ENCODE results near the gene HIVEP2. TPM values are rescaled to one million over a fixed set of nuclear protein-coding genes. Genes with fewer than 3 reads are reported as not detected.
A peak's percentile ranks its signal among the peaks of the same experiment; 100 is the strongest.

HIVEP2 gene
- total RNA-seq, 1 experiment from 2014 or later: 1.8 TPM

DNA sequence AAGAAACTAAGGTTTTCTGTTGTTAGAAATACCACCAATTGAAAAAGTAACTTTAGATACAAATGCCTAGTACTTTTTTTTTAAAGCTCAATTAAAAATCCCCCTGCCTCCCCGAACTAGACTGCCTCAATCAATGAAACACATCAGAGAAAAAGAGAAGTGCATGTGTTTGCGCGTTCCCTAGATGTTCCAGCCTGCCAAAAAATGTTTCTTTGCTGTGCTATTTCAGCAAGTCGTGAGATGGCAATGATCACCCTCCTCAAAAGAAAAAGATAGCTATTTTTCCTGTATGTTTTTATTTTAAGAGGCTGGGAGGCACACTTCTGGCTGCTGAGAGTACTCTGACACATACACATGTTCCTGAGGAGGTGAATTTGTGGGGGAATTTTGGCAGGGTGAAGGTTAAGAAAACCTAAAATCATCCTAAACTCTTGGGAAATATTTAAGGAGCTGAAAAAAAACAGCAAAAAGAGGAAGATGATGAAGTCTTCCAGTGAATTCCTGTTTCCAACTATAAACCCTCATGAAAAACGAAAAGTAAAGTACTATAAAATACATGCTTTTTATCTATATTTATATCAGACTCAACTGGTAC is 114.8 kb downstream of the HIVEP2 start:
- in situ Hi-C loops (cut with HindIII; ENCODE audit: low sequenced_read_pairs): no loop called here
- DNase-seq (ENCODE audit: low spot score): no peak

DNA sequence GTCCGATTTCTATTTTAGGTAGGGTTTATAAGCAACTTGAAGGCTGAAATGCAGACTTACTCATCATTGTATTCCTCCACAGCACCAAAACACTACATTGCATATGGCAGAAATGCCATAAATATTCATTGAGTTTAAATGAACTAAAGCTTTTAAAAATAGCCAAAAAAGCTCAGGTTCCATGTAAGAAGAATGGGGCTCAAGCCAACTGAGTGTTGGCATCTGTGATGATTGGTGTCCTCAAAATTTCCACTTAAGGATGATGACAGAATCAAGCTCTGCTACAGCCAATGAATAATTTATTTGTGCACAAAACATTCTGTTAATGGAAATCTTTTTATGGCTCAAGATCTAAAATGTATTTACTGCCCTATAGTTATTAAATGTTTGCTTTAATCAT is 115.4 kb downstream of the HIVEP2 start:
- in situ Hi-C loops (cut with HindIII; ENCODE audit: low sequenced_read_pairs): no loop called here

DNA sequence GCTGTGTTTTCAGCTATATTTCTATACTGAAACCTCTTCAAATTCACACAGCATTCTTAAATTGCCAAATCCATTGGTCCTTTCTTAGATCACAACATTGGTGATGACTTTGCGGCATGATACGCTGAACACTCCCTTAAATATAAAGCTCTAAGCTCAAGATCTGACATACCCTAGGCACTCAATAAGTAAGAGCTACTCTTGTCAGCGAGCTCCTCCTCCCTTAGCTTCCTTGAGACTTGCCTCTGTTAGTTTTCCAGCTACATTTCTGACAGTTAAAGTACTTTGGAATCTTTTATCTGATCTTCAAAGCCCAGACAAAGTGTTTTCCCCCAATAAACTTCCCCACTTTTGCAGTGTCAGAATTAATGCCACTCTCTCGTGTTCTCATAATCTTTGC is 117.0 kb downstream of the HIVEP2 start:
- in situ Hi-C loops (cut with HindIII; ENCODE audit: low sequenced_read_pairs): no loop called here
- no peak for DNase-seq (ENCODE audit: low spot score)

More for the DNA sequence above, 115.4 kb downstream of the HIVEP2 start:
- DNase-seq (ENCODE audit: low spot score): no peak

DNA sequence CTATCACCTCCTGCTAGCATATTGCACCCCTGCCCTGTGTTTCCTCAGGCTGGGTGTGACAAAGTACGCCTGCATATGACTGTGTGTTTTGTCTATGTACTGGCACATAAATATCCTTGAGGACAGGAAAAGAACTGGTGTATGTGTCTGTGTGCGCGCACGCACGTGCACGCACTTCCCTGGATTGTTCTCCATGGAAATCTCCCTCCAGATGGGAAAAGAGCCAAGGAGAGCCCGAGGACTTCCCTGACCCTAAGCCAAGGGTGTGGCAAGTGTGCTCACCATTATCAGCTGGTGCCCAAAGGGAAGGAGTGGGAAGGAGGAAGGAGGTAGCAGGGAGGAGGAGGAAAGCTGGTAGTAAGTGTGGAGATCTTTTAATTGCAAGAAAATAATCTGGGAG is 117.6 kb downstream of the HIVEP2 start:
- in situ Hi-C loops (cut with HindIII; ENCODE audit: low sequenced_read_pairs): no loop called here

DNA sequence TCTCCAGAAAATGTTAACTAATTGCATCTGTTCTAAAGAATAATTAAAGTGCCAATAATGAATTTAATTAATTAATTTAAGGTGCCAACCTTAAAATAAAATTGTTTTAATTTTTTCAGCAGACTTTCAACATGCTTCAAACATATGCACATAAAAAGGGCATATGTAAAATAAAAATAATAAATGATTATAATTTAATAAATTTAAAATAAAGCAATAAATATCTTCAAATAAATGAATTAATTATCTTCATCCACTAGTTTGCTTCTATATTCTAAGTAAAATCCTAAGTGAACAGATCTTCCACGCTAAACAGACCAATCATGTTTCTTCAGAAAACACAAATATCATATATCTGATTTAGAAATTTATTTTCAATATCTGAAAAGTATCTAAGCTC is 119.2 kb downstream of the HIVEP2 start:
- DNase-seq (ENCODE audit: low spot score): no peak
- in situ Hi-C loops (cut with HindIII; ENCODE audit: low sequenced_read_pairs): no loop called here

More for the DNA sequence above, 117.6 kb downstream of the HIVEP2 start:
- no peak for DNase-seq (ENCODE audit: low spot score)

DNA sequence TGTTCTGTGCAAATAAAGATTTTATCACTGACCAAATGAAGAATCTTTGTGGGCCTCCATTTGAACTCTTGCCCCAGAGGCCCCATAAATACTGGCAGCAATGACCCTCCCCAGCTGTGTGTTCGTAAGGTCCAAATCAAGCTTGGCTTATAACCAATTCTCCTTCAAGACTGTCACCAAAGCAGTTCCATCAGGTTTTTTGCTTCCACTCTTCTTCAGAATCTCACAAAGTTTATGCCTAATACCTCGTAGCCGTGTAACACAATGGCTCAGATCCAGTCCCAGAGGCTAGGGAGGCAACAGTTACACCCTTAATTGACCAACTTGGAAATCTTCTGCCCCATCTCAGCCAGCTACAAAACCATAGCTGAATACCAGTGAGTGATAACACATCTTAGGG is 120.5 kb downstream of the HIVEP2 start:
- in situ Hi-C loops (cut with HindIII; ENCODE audit: low sequenced_read_pairs): no loop called here
- no peak for DNase-seq (ENCODE audit: low spot score)

DNA sequence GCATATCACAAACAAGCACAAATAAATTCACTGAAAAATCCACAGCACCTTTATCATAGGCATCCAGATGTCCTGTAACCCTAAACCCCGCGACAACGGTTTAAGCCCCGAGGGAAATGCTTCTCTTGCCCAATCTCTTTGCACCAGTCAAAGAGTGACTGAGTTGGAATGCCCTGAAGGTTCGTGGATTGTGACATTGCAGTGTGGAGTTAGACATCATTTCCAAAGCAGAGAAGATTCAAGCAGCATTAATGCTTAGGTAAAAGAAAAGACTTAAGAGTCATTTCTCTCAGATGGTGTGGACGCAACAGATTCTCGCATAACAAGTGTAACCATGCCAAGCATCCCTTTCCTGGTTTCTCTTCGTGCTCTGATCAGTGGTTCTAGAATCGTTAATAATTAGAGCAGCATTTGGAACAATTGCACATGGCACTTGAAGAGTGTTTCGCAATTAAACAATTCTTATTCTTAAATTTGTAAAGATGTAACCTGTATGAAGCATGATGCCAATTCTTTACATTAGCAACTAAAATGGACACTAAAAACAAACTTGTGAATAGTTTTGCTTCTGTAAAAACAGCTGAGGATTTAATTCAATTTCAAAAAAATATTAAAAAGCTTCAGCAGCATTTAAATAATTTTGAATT is 121.6 kb downstream of the HIVEP2 start:
- DNase-seq (ENCODE audit: low spot score): no peak
- in situ Hi-C loops (cut with HindIII; ENCODE audit: low sequenced_read_pairs): no loop called here

DNA sequence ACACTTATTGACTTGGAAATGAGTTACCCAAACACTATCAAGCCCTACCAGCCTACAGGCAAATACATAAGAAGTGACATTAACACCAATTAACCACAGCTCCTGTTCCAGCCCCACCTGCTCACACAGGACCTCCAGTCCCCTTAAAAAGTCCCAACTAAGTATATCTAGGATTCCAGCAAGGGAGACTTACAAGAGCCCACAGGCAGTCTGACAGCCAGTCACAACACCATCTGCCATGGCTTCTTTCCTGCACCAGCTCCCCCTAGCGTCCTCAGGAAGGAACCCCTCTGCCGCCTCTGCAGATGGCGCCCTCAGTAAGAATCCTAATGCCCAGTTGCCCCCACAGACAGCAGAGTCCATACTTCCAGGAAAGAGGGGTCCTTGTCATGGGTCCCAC is 122.1 kb downstream of the HIVEP2 start:
- in situ Hi-C loops (cut with HindIII; ENCODE audit: low sequenced_read_pairs): no loop called here
- no peak for DNase-seq (ENCODE audit: low spot score)

DNA sequence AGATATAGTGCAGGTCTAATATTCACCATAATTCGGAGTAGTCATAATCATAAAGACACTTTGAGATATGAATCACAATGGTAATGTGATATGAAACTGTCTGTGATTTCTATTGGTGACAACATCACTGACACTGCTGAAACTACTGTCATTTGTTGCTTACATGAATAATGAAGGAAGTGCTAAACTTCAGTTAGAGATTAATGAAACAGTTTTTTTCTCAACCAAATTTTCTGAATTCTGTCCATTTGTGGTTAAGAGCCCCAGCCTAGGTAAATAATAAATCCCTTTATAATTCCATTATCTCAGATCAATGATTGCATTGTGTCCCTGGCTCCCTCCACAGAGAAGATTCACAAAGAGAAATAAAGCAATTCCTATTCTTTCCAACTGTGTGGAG is 122.6 kb downstream of the HIVEP2 start:
- in situ Hi-C loops (cut with HindIII; ENCODE audit: low sequenced_read_pairs): no loop called here

DNA sequence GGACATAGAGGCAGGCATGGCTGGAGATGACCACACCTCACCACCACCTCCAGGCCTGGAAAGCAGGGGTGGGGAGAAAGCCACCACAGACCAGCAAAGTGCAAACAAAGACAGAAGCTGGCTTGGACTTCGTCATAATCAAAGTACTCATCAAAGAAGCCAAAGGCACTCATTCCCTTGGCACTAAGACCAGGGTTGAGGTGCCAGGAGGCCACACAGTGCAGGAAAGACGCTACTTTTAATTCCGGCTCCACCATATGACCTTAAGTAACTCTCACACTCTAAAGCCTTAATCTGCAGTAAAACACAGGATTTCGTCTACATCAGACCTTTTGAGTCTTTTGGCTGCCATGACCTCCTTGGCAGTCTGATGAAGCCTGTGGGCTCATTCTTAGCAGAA is 123.1 kb downstream of the HIVEP2 start:
- peak; percentile 55 for DNase-seq (ENCODE audit: low spot score)
- in situ Hi-C loops (cut with HindIII; ENCODE audit: low sequenced_read_pairs): no loop called here

More for the DNA sequence above, 122.6 kb downstream of the HIVEP2 start:
- no peak for DNase-seq (ENCODE audit: low spot score)

DNA sequence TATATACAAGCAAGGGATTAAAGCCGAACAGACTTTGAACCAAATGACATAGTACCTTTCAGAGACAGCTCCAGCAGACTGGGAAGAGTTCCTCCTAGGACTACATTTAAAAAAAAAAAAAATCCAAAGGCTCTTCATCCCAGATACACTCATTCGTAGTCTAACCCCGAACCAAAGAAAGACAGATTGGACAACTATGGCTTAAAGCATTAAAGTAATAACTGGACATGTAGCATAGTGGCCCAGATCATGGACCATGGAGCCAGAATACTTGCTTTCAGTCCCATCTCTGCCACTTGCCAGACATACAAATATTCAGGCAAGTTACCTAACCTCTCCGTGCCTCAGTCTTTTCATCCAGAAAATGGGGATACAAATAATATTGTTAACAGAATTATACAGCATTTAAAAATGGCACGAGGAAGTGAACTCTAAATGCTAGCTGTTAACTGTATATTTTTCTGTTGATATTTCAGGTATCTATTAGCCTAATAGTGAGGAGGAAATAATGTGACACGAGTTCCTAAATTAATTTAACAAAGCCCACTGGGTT is 123.7 kb downstream of the HIVEP2 start:
- DNase-seq (ENCODE audit: low spot score): no peak
- in situ Hi-C loops (cut with HindIII; ENCODE audit: low sequenced_read_pairs): no loop called here

DNA sequence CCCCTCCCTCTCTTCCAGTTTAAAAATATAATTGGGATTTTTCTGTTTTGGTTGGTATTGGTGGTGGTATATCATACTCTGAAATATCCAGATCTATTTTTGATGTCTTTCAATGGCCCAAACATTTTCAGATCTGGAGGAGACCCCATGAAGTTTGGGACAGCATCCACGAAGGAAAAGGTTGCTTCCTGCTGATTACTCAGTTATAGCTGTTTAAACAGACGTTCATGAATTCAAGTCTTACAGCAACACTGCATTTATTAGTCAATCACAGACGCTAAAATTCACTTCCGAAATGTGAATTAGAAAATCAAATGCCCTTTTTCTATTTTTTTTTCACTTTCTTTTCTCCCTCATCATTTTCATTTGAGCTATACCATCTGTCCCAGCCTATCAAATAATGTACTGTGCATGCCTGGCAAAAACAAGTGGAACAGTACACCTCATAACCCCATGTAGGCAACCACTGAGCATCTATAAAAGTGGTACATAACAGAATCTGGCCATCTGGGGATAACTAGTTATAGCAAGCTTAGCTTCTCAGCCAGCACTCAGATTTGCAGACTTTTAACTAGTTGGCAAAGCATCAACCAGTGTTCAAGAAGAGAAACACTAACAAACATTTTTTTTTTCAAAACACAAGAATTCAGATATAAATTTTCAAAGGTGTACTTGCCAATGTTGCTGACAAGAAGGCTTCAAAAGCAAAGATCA is 124.5 kb downstream of the HIVEP2 start:
- in situ Hi-C loops (cut with HindIII; ENCODE audit: low sequenced_read_pairs): no loop called here
- peak; percentile 66 for DNase-seq (ENCODE audit: low spot score)

DNA sequence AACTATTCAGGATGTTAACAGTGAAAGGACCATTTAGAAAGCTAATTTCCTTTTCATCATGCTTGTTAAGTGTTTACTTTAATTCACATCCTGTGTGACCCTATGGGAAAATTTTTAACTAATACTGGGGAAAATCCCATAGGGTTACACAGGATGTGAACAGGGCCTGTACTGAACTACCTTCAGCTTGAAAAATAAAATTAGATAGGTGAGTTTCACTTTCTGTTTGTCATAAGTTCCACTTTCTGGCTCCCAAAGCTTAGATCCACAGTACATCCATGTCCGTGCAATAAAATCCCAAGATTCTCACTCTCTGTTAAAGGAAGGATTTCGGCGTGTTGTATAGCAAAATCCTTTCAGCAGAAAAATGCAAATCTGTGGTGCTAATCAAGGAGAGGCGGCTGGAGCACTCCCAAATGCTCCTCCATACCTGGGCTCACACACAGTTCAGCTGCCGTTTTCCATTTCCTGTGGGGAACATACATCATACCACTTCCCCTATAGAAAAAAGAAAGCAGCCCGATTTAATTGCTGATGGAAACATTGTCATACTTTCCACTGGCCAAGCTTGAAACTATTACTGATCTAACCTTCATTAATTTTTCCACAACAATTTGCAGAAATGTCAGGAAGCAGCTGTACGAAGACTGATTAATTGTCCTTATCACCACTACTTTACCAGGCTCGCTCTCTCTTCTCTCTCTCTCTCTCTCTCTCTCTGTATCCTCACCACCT is 125.2 kb downstream of the HIVEP2 start:
- in situ Hi-C loops (cut with HindIII; ENCODE audit: low sequenced_read_pairs): no loop called here
- peak; percentile 53 for DNase-seq (ENCODE audit: low spot score)

DNA sequence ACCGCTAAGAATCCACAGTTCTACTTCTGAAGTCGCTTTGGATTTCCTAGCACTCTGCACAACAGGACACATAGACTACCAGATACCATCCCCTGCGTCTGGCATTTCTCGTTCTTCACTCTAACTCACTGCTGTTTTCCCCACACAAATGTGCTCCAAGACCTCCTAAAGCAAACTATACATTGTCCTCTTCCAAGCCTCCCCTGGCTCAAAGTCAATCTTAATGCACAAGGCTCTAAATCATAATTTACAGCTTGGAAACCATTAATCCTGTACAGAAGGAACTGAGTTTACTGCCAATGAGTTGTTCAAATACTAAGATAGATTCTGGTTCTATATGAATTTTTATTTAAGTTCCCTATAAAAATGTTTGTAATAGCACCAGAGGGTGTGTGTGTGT is 128.5 kb downstream of the HIVEP2 start:
- in situ Hi-C loops (cut with HindIII; ENCODE audit: low sequenced_read_pairs): no loop called here
- DNase-seq (ENCODE audit: low spot score): no peak

DNA sequence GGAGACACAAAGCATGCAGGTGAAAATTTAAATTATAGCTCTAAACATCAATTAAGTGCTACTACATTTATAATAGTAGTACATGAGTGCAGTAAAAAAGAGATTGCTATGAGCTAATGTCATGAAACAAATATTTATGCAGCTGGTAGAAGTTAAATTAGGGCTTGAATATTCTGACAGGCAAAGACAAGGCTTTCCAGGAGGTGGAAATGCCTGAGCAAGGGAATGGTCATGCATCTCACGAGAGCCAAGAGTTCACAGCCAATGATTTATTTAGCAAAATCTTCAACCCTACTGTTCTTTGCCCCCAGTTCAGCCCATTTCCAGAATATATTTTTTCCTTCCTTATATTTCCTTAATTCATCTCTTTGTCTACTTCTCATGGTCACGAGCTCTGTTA is 128.9 kb downstream of the HIVEP2 start:
- in situ Hi-C loops (cut with HindIII; ENCODE audit: low sequenced_read_pairs): no loop called here
- no peak for DNase-seq (ENCODE audit: low spot score)

DNA sequence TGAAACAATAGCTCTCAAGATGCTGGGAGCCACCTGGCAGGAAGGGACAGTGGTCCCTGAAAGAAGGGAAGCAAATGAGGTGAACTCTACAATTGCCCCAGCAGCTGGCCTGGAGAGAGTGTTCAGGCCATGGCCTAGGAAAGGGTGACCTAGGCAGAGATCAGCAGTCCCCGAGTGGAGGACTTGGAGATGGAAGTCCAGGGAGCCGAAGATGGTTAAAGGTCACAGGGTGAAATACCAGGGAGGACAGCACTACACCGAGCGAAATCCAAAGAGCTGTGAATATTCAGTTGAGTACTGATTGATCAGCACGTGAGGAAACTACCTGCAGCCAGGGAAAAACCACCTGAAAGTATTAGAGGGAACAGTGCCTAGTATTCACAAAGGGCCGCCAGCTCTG is 133.1 kb downstream of the HIVEP2 start:
- no peak for DNase-seq (ENCODE audit: low spot score)
- in situ Hi-C loops (cut with HindIII; ENCODE audit: low sequenced_read_pairs): no loop called here

DNA sequence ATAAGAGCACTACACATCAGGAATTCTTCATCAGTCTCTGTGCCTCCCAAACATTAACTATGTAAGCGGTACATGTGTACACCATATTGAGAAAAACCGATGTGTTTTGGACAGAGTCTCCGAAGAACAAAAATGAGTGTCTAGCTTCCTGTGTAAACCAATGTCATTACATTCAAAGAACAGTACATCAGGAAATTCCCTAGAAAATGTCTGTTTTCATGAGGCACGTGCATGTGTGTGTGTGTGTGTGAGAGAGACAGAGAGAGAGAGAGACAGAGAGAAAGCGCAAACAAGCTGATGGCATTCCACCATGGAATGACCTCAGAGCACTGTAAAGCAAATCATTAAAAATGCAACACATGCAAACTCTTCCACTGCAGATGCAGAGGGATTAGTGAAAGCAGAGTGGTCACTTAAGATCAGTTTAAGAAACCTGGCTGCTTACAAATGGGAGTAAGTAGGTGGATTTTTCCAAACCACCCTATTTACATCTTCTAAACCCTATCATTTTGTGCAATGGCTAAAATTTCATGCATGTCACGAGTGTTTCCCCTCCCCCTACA is 133.9 kb downstream of the HIVEP2 start:
- no peak for DNase-seq (ENCODE audit: low spot score)
- in situ Hi-C loops (cut with HindIII; ENCODE audit: low sequenced_read_pairs): no loop called here

DNA sequence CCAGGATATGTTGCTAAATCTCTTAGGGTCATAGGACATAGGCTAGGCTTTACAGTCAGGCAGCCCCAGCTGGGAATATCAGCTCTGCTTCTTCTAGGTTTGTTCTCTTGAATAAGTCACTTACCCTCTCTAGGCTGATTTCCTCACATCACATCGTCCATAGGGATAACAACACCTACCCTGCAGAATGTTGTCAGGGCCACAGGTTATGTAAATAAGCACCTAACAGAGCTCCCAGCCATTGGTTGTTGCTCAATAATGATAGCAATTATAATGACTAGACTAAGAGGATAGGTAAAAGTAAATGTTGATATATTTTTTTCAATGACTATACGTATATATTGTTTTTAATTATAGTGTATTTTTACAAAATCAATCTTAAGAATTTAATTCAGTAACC is 135.0 kb downstream of the HIVEP2 start:
- in situ Hi-C loops (cut with HindIII; ENCODE audit: low sequenced_read_pairs): no loop called here
- DNase-seq (ENCODE audit: low spot score): no peak

DNA sequence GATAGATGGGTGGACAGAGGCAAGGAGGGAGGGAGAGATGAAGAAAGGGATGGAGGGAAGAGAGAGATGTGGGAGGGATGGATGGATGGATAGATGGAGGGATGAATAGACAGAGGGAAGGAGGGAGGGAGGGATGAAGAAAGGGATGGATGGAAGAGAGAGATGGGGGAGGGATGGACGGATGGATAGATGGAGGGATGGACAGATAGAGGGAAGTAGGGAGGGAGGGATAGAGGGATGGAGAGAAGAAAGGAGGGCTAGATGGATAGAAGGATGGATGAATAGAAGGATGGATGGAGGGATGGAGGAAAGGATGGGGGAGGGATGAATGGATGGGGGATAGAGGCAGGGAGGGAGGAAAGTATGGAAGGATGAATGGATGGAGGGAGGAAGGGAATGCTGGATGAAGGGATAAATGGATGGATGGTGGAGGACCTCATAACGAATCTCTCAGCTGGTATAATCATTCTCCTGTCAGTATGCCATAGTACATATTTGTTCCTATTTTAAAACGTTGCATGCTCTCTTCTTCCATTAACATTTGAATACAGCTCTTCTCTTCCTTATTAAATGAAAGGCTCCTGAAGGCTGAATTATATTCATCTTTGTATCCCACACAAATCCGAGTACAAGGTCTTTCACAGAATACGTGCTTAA is 136.4 kb downstream of the HIVEP2 start:
- DNase-seq (ENCODE audit: low spot score): no peak
- in situ Hi-C loops (cut with HindIII; ENCODE audit: low sequenced_read_pairs): no loop called here
